Measurements from ENCODE around the gene CYTH3.
"Not testable (repeated sequence)": the region's sequence is repeated elsewhere in the genome, so short reads cannot be mapped to it uniquely, and the experiment has no call there.

CYTH3 gene

GRCh38 chr7:6163402-6163801 is 109.0 kb downstream of the CYTH3 start:
- DNase-seq: no peak

- no peak for DNase-seq
Observed at GRCh38 chr7:6162650-6163366, 109.6 kb downstream of the CYTH3 start.

- DNase-seq: no peak
Observed at GRCh38 chr7:6162331-6162620, 110.1 kb downstream of the CYTH3 start.

- no peak for DNase-seq
Observed at GRCh38 chr7:6161463-6162330, 110.7 kb downstream of the CYTH3 start.

- peak; percentile 16 for DNase-seq
Observed at GRCh38 chr7:6160191-6160623, 112.2 kb downstream of the CYTH3 start.

- DNase-seq: no peak
Observed at GRCh38 chr7:6159524-6160031, 112.8 kb downstream of the CYTH3 start.

GRCh38 chr7:6159097-6159483 is 113.3 kb downstream of the CYTH3 start:
- no peak for DNase-seq

GRCh38 chr7:6158424-6159096 is 113.9 kb downstream of the CYTH3 start:
- DNase-seq: no peak

GRCh38 chr7:6157685-6158423 is 114.6 kb downstream of the CYTH3 start:
- no peak for DNase-seq

GRCh38 chr7:6156734-6157133 is 115.7 kb downstream of the CYTH3 start:
- no peak for DNase-seq

- DNase-seq: no peak
Observed at GRCh38 chr7:6155596-6155995, 116.8 kb downstream of the CYTH3 start.

- no peak for DNase-seq
Observed at GRCh38 chr7:6154542-6155404, 117.7 kb downstream of the CYTH3 start.

GRCh38 chr7:6153646-6154541 is 118.5 kb downstream of the CYTH3 start:
- no peak for DNase-seq

- DNase-seq: no peak
Observed at GRCh38 chr7:6151994-6152735, 120.3 kb downstream of the CYTH3 start.

- not testable (repeated sequence) for DNase-seq
Observed at GRCh38 chr7:6151527-6151926, 120.9 kb downstream of the CYTH3 start.

- no peak for DNase-seq
Observed at GRCh38 chr7:6149996-6150395, 122.4 kb downstream of the CYTH3 start.

- no peak for DNase-seq
Observed at GRCh38 chr7:6148724-6149360, 123.6 kb downstream of the CYTH3 start.

- no peak for DNase-seq
Observed at GRCh38 chr7:6147627-6148026, 124.8 kb downstream of the CYTH3 start.

- DNase-seq: no peak
Observed at GRCh38 chr7:6146666-6147065, 125.8 kb downstream of the CYTH3 start.

GRCh38 chr7:6143997-6144396 is 128.4 kb downstream of the CYTH3 start:
- DNase-seq: no peak
